ENCODE results near the gene SPATS2. TPM values are rescaled to one million over a fixed set of nuclear protein-coding genes. Genes with fewer than 3 reads are reported as not detected.

Gene SPATS2
- total RNA-seq, 2 experiments from 2014 or later = 6.1 to 6.4 TPM

DNA sequence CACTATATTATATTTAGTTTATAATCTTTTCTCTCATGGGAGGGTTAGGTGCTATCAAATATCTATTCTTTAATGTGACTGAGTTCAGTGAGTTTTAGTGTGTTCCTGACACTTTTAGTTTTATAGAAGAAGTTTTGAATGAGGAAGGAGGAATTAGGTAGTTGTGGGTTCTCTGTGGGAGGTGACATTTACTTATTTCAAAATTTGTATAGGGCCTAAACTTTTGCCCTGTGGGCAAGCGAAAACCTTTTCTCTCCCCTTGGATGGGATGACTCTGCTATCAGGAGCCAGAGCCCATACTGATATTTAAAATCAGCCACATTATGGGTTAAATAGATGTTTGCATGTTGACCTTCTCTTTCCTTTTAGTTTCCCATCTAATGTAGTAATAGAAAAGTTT lies 43.6 kb downstream of the SPATS2 start:
- Histone ChIP-seq H3K27ac (ENCODE audit: low read depth in 1 of 2, low read length in 2 of 2) (no peak overlapping the region), H3K4me3 (ENCODE audit: low read length) (no peak overlapping the region), H3K36me3 (ENCODE audit: insufficient read depth, low read length) (no peaks in the 10 kb centered on the region), H3K4me1 (ENCODE audit: insufficient read depth, low read length) (no peaks in the 10 kb centered on the region), H3K27me3 (ENCODE audit: control insufficient read depth in 1 of 2, insufficient read depth in 2 of 2, low read length in 2 of 2) (no peaks in the 10 kb centered on the region), H3K9me3 (ENCODE audit: control insufficient read depth in 1 of 2, insufficient read depth in 1 of 2, low read length in 2 of 2) (no peaks in the 10 kb centered on the region)
- Mint-ChIP-seq H3K4me1 (ENCODE audit: low read depth) (no peaks in the 10 kb centered on the region), H3K9me3 (no peaks in the 10 kb centered on the region), H3K27me3 (no peaks in the 10 kb centered on the region), H3K27ac (no peak overlapping the region), H3K36me3 (ENCODE audit: low read depth) (no peaks in the 10 kb centered on the region), H3K4me3 (no peak overlapping the region)
- intact Hi-C loops (cut with DNase I, micrococcal nuclease) = no loop called here
- CTCF ChIA-PET = no interaction called here
- DNase-seq (no peak), ATAC-seq (ENCODE audit: poor library complexity) (no peak)
- TF ChIP-seq, protein P1, sequence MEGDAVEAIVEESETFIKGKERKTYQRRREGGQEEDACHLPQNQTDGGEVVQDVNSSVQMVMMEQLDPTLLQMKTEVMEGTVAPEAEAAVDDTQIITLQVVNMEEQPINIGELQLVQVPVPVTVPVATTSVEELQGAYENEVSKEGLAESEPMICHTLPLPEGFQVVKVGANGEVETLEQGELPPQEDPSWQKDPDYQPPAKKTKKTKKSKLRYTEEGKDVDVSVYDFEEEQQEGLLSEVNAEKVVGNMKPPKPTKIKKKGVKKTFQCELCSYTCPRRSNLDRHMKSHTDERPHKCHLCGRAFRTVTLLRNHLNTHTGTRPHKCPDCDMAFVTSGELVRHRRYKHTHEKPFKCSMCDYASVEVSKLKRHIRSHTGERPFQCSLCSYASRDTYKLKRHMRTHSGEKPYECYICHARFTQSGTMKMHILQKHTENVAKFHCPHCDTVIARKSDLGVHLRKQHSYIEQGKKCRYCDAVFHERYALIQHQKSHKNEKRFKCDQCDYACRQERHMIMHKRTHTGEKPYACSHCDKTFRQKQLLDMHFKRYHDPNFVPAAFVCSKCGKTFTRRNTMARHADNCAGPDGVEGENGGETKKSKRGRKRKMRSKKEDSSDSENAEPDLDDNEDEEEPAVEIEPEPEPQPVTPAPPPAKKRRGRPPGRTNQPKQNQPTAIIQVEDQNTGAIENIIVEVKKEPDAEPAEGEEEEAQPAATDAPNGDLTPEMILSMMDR (IDR thresholded peaks at IDR 0.05) = no peak
- POLR2A ChIA-PET = no interaction called here

DNA sequence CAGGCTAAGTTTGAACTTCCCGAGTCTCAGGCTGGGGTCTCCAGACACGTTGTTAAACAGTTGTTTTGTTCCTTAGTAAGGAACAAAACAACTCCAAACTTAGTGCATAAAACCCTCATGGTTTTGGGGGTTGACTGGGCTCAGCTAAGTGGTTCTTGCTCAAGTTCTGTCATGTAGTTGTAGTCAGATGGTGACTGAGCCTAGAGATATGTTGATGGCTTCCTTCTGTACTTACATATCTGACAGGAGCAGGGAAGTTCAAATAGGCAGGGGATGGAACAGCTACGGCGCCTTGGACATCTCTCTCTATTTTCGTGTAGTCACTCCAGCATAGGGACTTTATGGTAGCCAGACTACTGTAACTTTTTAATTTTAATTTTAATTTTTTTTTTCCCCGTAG lies 45.7 kb downstream of the SPATS2 start:
- ChIA-PET POLR2A (no interaction called here), CTCF (interaction anchor here (0.8 kb wide), 1 partner anchor 232 kb away, joined by 3 read pairs; no protein-coding TSS in a partner anchor)
- Histone ChIP-seq H3K27ac (ENCODE audit: low read depth in 1 of 2, low read length in 2 of 2) (no peak overlapping the region), H3K4me3 (ENCODE audit: low read length) (no peak overlapping the region), H3K4me1 (ENCODE audit: insufficient read depth, low read length) (no peaks in the 10 kb centered on the region), H3K27me3 (ENCODE audit: control insufficient read depth in 1 of 2, insufficient read depth in 2 of 2, low read length in 2 of 2) (no peaks in the 10 kb centered on the region), H3K36me3 (ENCODE audit: insufficient read depth, low read length) (no peaks in the 10 kb centered on the region), H3K9me3 (ENCODE audit: control insufficient read depth in 1 of 2, insufficient read depth in 1 of 2, low read length in 2 of 2) (no peaks in the 10 kb centered on the region)
- TF ChIP-seq, protein P1 (IDR thresholded peaks at IDR 0.05) = no peak
- intact Hi-C loops (cut with DNase I, micrococcal nuclease) = no loop called here
- Mint-ChIP-seq H3K9me3 (no peaks in the 10 kb centered on the region), H3K27me3 (no peaks in the 10 kb centered on the region), H3K36me3 (ENCODE audit: low read depth) (no peaks in the 10 kb centered on the region), H3K4me3 (no peak overlapping the region), H3K4me1 (ENCODE audit: low read depth) (no peaks in the 10 kb centered on the region), H3K27ac (no peak overlapping the region)
- no peak for DNase-seq
- no peak for ATAC-seq (ENCODE audit: poor library complexity)

DNA sequence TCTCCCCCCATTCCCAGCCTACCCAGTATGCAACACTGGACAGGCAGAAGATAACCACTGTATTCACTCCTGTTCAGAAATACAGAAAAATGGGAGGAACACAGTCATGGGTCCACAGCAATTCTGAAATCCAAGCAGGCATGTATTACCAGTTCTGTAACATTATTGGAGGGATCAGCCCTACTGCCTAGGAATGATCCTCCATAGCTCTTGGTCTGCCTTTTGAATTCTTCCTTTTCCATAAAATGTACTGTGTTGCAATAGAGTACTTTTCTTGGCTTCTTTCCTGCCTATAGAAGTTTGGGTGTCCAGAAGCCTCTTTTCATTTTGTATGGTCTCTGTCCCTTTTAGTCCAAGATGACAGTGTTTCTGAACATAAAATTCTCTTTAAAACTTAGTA lies 46.5 kb downstream of the SPATS2 start:
- DNase-seq (no peak), ATAC-seq (ENCODE audit: poor library complexity) (no peak)
- CTCF ChIA-PET = interaction anchor here (0.8 kb wide), 1 partner anchor 231 kb away, joined by 3 read pairs; no protein-coding TSS in a partner anchor
- no peak overlapping the region for H3K4me3 ChIP-seq (ENCODE audit: low read length)
- no peaks in the 10 kb centered on the region for H3K36me3 ChIP-seq (ENCODE audit: insufficient read depth, low read length)
- no peak overlapping the region for H3K27ac Mint-ChIP-seq
- no peaks in the 10 kb centered on the region for H3K9me3 Mint-ChIP-seq
- no peak overlapping the region for H3K27ac ChIP-seq (ENCODE audit: low read depth in 1 of 2, low read length in 2 of 2)
- no peaks in the 10 kb centered on the region for H3K4me1 Mint-ChIP-seq (ENCODE audit: low read depth)
- no peaks in the 10 kb centered on the region for H3K27me3 ChIP-seq (ENCODE audit: control insufficient read depth in 1 of 2, insufficient read depth in 2 of 2, low read length in 2 of 2)
- H3K4me1 ChIP-seq (ENCODE audit: insufficient read depth, low read length) = no peaks in the 10 kb centered on the region
- H3K9me3 ChIP-seq (ENCODE audit: control insufficient read depth in 1 of 2, insufficient read depth in 1 of 2, low read length in 2 of 2) = no peaks in the 10 kb centered on the region
- no peaks in the 10 kb centered on the region for H3K27me3 Mint-ChIP-seq
- H3K36me3 Mint-ChIP-seq (ENCODE audit: low read depth) = no peaks in the 10 kb centered on the region
- POLR2A ChIA-PET = no interaction called here
- TF ChIP-seq, protein P1 (IDR thresholded peaks at IDR 0.05) = no peak
- H3K4me3 Mint-ChIP-seq = no peak overlapping the region
- intact Hi-C loops (cut with DNase I, micrococcal nuclease) = no loop called here

All from CD4-positive, alpha-beta T cell (primary cell).